Liver (tissue), 9 donors: ENCODE results near the gene HNRNPA0. TPM values are rescaled to one million over a fixed set of nuclear protein-coding genes. Genes with fewer than 3 reads are reported as not detected.
A peak's percentile ranks its signal among the peaks of the same experiment; 100 is the strongest.
"Not testable (repeated sequence)": the region's sequence is repeated elsewhere in the genome, so short reads cannot be mapped to it uniquely, and the experiment has no call there.

Experiments
- DNase-seq: peaks from one replicate; pipeline ENCODE4 v3.0.0-alpha.2; 2017; ENCODE audit warnings: low spot score
- H3K27ac ChIP-seq, 2 donors: one replicate each; pipeline ENCODE4 v1.7.0; 2013; ENCODE audit warnings: inconsistent platforms in 2 of 2, low read length in 2 of 2, control low read depth in 1 of 2, low read depth in 1 of 2, mild to moderate bottlenecking in 1 of 2
- H3K27me3 ChIP-seq, 4 donors: one replicate each; pipeline versions ENCODE4 v1.6.1 to v1.7.0; 2013; ENCODE audit warnings: low read length in 3 of 4, inconsistent platforms in 1 of 4, mild to moderate bottlenecking in 1 of 4, moderate library complexity in 1 of 4; ENCODE audit not compliant: control insufficient read depth in 4 of 4, insufficient read depth in 4 of 4
- H3K36me3 ChIP-seq, 4 donors: one replicate each; pipeline versions ENCODE4 v1.6.1 to v1.7.0; 2013; ENCODE audit warnings: low read length in 3 of 4, mild to moderate bottlenecking in 3 of 4, low read depth in 1 of 4, moderate library complexity in 1 of 4; ENCODE audit not compliant: control insufficient read depth in 4 of 4, insufficient read depth in 3 of 4
- H3K4me1 ChIP-seq, 4 donors: one replicate each; pipeline versions ENCODE4 v1.6.1 to v1.7.0; 2013; ENCODE audit warnings: low read length in 3 of 4, mild to moderate bottlenecking in 3 of 4, moderate library complexity in 1 of 4; ENCODE audit not compliant: control insufficient read depth in 4 of 4, insufficient read depth in 4 of 4
- H3K4me3 ChIP-seq, 3 donors: one replicate each; pipeline versions ENCODE4 v1.6.1 to v1.7.0; 2013; ENCODE audit warnings: low read length in 3 of 3, control low read depth in 1 of 3, low read depth in 1 of 3, mild to moderate bottlenecking in 1 of 3
- H3K9ac ChIP-seq, 2 donors: one replicate each; pipeline ENCODE4 v1.7.0; 2013; ENCODE audit warnings: low read length in 2 of 2, mild to moderate bottlenecking in 2 of 2, moderate library complexity in 2 of 2, control low read depth in 1 of 2, low read depth in 1 of 2
- H3K9me3 ChIP-seq, 4 donors: one replicate each; pipeline versions ENCODE4 v1.6.1 to v1.7.0; 2013; ENCODE audit warnings: low read length in 3 of 4; ENCODE audit not compliant: control insufficient read depth in 4 of 4
- ATF3 ChIP-seq: IDR thresholded peaks from 2 replicates; pipeline ENCODE4 v1.6.1; 2016; ENCODE audit warnings: antibody characterized with exemption
- FOXA1 ChIP-seq: IDR thresholded peaks from 2 replicates; pipeline ENCODE4 v1.6.1; 2016; ENCODE audit warnings: antibody characterized with exemption
- HNF4G ChIP-seq: IDR thresholded peaks from 2 replicates; pipeline ENCODE4 v1.6.1; 2016; ENCODE audit warnings: antibody characterized with exemption
- JUND ChIP-seq, 2 donors: IDR thresholded peaks; 2 replicates each; pipeline ENCODE4 v1.6.1; 2016; ENCODE audit warnings: antibody characterized with exemption in 2 of 2
- NR2F2 ChIP-seq: IDR thresholded peaks from 2 replicates; pipeline ENCODE4 v1.6.1; 2016; ENCODE audit warnings: antibody characterized with exemption
- RAD21 ChIP-seq, 2 donors: IDR thresholded peaks; 2 replicates each; pipeline ENCODE4 v1.6.1; 2016; ENCODE audit warnings: antibody characterized with exemption in 2 of 2, mild to moderate bottlenecking in 2 of 2
- SP1 ChIP-seq: IDR thresholded peaks from 2 replicates; pipeline ENCODE4 v1.6.1; 2018; ENCODE audit warnings: antibody characterized with exemption, mild to moderate bottlenecking
- TAF1 ChIP-seq: conservative IDR thresholded peaks from 2 replicates; pipeline ENCODE4 v1.6.1; 2016; ENCODE audit warnings: antibody characterized with exemption, mild to moderate bottlenecking
- WGBS: extraction: QIAGEN DNeasy Blood & Tissue Kit; methylation state at CpG from one replicate; pipeline ENCODE4 v1.1.7; 2013; 5-methylcytosine and 5-hydroxymethylcytosine counted together
- polyA plus RNA-seq, 2 donors: library from polyadenylated mRNA; stranded (reverse) in 1 of 2; unstranded in 1 of 2; fragments of 200-250 nt in 1 of 2; fragments of >200 nt in 1 of 2; fragmentation: Nextera tagmentation in 1 of 2; extraction: Ambion mirVana in 1 of 2; gene quantifications; one replicate each; pipeline versions ENCODE4 v1.2.1 to v1.2.3, GENCODE V29; 2013 to 2015
- total RNA-seq, 2 donors: library from RNA; depleted of rRNA; stranded (reverse); fragments of >200 nt; gene quantifications; one replicate each; pipeline ENCODE4 v1.2.3, GENCODE V29; 2014
- TF ChIP-seq, protein P1 (sequence below): fragments of 150-350 bp; IDR thresholded peaks from 2 replicates; pipeline ENCODE4 v1.5.1; 2017; ENCODE audit warnings: improper control_type of control experiment, low read depth, low read length; ENCODE audit not compliant: missing input control
- donor health status: healthy.
- donor health status: healthy.
- donor health status: healthy.
- donor health status: healthy.
- donor health status: healthy.

HNRNPA0 gene
- total and polyA plus RNA-seq, 4 donors: 1.8 to 12.9 (median 7.6) TPM

DNA sequence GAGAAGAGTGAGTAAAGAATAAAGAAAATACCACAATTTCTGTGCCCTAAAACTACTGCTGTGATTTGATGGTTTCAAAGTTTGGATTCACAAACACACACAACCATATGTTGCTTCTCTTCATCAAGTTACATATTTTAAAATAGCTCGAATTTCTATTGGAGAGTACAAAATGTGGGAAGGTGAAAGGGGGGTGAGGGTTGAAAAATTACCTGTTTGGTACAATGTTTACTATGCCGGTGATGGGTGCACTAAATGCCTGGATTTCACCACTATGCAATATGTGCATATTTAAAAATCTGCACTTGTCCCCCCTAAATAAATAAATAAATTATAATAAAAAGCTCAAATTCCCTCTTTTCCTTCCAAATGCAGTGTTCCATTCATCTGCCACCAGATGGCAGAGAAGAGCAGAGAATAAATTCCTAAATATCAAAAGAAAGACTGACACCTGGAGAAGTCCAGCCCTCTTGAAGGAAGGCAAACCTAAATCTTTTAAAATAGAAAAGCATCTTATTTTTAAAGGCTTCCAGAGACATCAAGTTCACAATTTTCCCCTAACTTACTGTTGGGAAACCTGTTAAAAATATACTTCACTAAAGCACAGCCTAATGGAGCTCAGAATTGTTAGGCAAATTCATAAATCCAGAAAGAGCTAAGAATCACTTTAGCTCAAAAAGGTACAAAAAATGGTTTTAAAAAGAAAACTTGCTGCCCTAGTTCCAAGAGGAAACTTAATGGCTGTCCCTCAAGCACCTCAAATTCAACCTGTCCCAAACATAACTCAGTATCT is 24.8 kb upstream of the HNRNPA0 start:
- no peaks in the 10 kb centered on the region for H3K9me3 ChIP-seq
- TF ChIP-seq NR2F2: no peak
- TF ChIP-seq, protein P1, sequence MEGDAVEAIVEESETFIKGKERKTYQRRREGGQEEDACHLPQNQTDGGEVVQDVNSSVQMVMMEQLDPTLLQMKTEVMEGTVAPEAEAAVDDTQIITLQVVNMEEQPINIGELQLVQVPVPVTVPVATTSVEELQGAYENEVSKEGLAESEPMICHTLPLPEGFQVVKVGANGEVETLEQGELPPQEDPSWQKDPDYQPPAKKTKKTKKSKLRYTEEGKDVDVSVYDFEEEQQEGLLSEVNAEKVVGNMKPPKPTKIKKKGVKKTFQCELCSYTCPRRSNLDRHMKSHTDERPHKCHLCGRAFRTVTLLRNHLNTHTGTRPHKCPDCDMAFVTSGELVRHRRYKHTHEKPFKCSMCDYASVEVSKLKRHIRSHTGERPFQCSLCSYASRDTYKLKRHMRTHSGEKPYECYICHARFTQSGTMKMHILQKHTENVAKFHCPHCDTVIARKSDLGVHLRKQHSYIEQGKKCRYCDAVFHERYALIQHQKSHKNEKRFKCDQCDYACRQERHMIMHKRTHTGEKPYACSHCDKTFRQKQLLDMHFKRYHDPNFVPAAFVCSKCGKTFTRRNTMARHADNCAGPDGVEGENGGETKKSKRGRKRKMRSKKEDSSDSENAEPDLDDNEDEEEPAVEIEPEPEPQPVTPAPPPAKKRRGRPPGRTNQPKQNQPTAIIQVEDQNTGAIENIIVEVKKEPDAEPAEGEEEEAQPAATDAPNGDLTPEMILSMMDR: peak; percentile 76
- peak; percentile 85 to 88 for TF ChIP-seq RAD21 (IDR thresholded peaks at IDR 0.05)
- no peak overlapping the region for H3K4me3 ChIP-seq
- H3K27me3 ChIP-seq: no peaks in the 10 kb centered on the region
- no peak for DNase-seq
- no peaks in the 10 kb centered on the region for H3K4me1 ChIP-seq
- H3K36me3 ChIP-seq: no peaks in the 10 kb centered on the region
- H3K27ac ChIP-seq: no peak overlapping the region
- WGBS: 47% methylated on average over 2 of the region's 2 CpGs
- no peak overlapping the region for H3K9ac ChIP-seq

- H3K9me3 ChIP-seq, H3K27ac ChIP-seq, H3K9ac ChIP-seq, H3K4me1 ChIP-seq, DNase-seq, H3K27me3 ChIP-seq, H3K4me3 ChIP-seq, H3K36me3 ChIP-seq: not testable (repeated sequence)
- 91% methylated on average over 5 of the region's 5 CpGs for WGBS
Observed at GRCh38 chr5:137767937-137768336, 13.8 kb upstream of the HNRNPA0 start.

GRCh38 chr5:137761566-137761965 is 7.4 kb upstream of the HNRNPA0 start:
- Histone ChIP-seq H3K4me3 (no peak overlapping the region), H3K4me1 (no peaks in the 10 kb centered on the region), H3K9me3 (no peaks in the 10 kb centered on the region), H3K27me3 (no peaks in the 10 kb centered on the region), H3K27ac (no peak overlapping the region), H3K9ac (no peak overlapping the region), H3K36me3 (no peaks in the 10 kb centered on the region)
- TF ChIP-seq SP1 (no peak), TAF1 (no peak), HNF4G (no peak), FOXA1 (no peak), ATF3 (no peak), JUND (IDR thresholded peaks at IDR 0.05) (no peak), RAD21 (IDR thresholded peaks at IDR 0.05) (no peak)
- no peak for DNase-seq
- 94% methylated on average over 3 of the region's 3 CpGs for WGBS

GRCh38 chr5:137760719-137761516 is 6.8 kb upstream of the HNRNPA0 start:
- no peaks in the 10 kb centered on the region for H3K36me3 ChIP-seq
- TF ChIP-seq JUND (IDR thresholded peaks at IDR 0.05): no peak
- DNase-seq: no peak
- H3K27me3 ChIP-seq: no peaks in the 10 kb centered on the region
- no peak overlapping the region for H3K9ac ChIP-seq
- no peak overlapping the region for H3K4me3 ChIP-seq
- H3K9me3 ChIP-seq: no peaks in the 10 kb centered on the region
- no peak overlapping the region for H3K27ac ChIP-seq
- no peaks in the 10 kb centered on the region for H3K4me1 ChIP-seq
- 83% methylated on average over 7 of the region's 7 CpGs for WGBS
